HEK293T (cell line): ENCODE results near the gene CRABP2.

Experiments
- CTCF ChIA-PET: fragments of 350-600 bp; formaldehyde crosslinking; extraction: SDS; loops from one replicate; lab custom pipeline; 2021; ENCODE audit warnings: antibody characterized with exemption, inconsistent platforms; lab: Yijun Ruan, JAX
- POLR2A ChIA-PET: fragments of 350-600 bp; formaldehyde crosslinking; extraction: SDS; loops from one replicate; lab custom pipeline; 2020; ENCODE audit warnings: antibody characterized with exemption, inconsistent platforms; lab: Yijun Ruan, JAX
- DNase-seq: peaks from one replicate; pipeline ENCODE4 v3.0.0; 2012; ENCODE audit warnings: mixed read lengths; ENCODE audit errors: extremely low spot score
- ARNT ChIP-seq: fragments of 450-650 bp; IDR thresholded peaks from 2 replicates; pipeline ENCODE4 v1.6.1; 2017; ENCODE audit warnings: mild to moderate bottlenecking
- BHLHE40 ChIP-seq: fragments of 450-650 bp; IDR thresholded peaks from 2 replicates; pipeline ENCODE4 v1.6.1; 2016; ENCODE audit warnings: mild to moderate bottlenecking, moderate library complexity, borderline replicate concordance
- CTBP1 ChIP-seq: fragments of 450-650 bp; IDR thresholded peaks from 2 replicates; pipeline ENCODE4 v1.6.1; 2016; ENCODE audit warnings: borderline replicate concordance
- ELF4 ChIP-seq: fragments of 450-650 bp; IDR thresholded peaks from 2 replicates; pipeline ENCODE4 v1.6.1; 2017; ENCODE audit warnings: antibody characterized with exemption
- FOXA1 ChIP-seq: fragments of 450-650 bp; IDR thresholded peaks from 2 replicates; pipeline ENCODE4 v1.6.1; 2016; ENCODE audit warnings: mild to moderate bottlenecking
- FOXK2 ChIP-seq: fragments of 450-650 bp; IDR thresholded peaks from 2 replicates; pipeline ENCODE4 v1.6.1; 2016; ENCODE audit warnings: mild to moderate bottlenecking
- FOXM1 ChIP-seq: fragments of 450-650 bp; IDR thresholded peaks from 2 replicates; pipeline ENCODE4 v1.6.1; 2017; ENCODE audit warnings: mild to moderate bottlenecking, borderline replicate concordance
- HDGF ChIP-seq: fragments of 450-650 bp; IDR thresholded peaks from 2 replicates; pipeline ENCODE4 v1.6.1; 2017; ENCODE audit warnings: antibody characterized with exemption, borderline replicate concordance
- L3MBTL2 ChIP-seq: fragments of 450-650 bp; conservative IDR thresholded peaks from 2 replicates; pipeline ENCODE4 v1.6.1; 2016; ENCODE audit warnings: mild to moderate bottlenecking
- LEF1 ChIP-seq: fragments of 450-650 bp; IDR thresholded peaks from 2 replicates; pipeline ENCODE4 v1.6.1; 2017; ENCODE audit warnings: mild to moderate bottlenecking, borderline replicate concordance
- NFRKB ChIP-seq: fragments of 450-650 bp; IDR thresholded peaks from 2 replicates; pipeline ENCODE4 v1.6.1; 2016; ENCODE audit warnings: mild to moderate bottlenecking, moderate library complexity
- SP1 ChIP-seq: fragments of 450-650 bp; IDR thresholded peaks from 2 replicates; pipeline ENCODE4 v1.6.1; 2017
- SUZ12 ChIP-seq: fragments of 450-650 bp; IDR thresholded peaks from 2 replicates; pipeline ENCODE4 v1.6.1; 2016; ENCODE audit warnings: mild to moderate bottlenecking
- TARDBP ChIP-seq: fragments of 450-650 bp; IDR thresholded peaks from 2 replicates; pipeline ENCODE4 v1.6.1; 2016
- ZNF384 ChIP-seq: fragments of 450-650 bp; IDR thresholded peaks from 2 replicates; pipeline ENCODE4 v1.6.1; 2016
- TF ChIP-seq, protein P1 (sequence below): fragments of 450-650 bp; IDR thresholded peaks from 2 replicates; pipeline ENCODE4 v1.6.1; 2016

CRABP2 gene

DNA sequence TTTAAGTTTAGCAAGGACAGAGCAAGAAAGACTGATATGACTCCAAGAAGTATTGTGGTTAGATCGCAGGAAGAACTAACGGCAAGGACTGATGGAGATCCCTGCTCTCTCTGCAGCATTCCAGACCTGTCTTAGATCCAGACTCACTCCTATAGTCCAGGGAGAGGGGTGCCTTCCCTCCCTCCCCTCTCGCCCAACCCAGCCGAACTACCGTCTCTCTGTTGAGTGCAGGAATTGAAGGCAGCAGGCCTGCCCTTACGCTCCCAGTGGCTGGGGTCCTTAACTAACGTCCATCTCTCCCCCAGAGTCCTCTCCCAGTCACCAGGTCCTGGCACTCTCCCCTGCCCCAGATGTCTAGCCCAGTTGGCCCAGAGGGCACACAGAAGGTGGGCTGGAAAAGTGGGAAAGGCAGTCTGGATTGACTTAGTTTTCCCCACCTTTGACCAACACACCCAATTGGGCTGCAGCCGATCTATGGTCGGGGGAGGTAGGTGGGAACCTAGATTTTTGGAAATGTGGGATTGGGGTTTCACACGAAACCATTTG is 1.1 kb downstream of the CRABP2 start:
- POLR2A ChIA-PET, result interaction anchor here (1.0 to 9.5 kb wide), 4 partner anchors 14 to 48 kb away, joined by 3 to 120 read pairs (median 38); partner anchors contain the start of genes ISG20L2, METTL25B and MRPL24
- TF ChIP-seq LEF1 (no peak), TARDBP (no peak), SP1 (no peak), ZNF384 (no peak), NFRKB (no peak), BHLHE40 (no peak), SUZ12 (no peak), FOXK2 (no peak), CTBP1 (no peak), ARNT (no peak), HDGF (no peak), FOXA1 (no peak), FOXM1 (no peak), L3MBTL2 (no peak)
- no peak for DNase-seq
- CTCF ChIA-PET, result interaction anchor here (0.6 to 20.6 kb wide), 4 partner anchors 13 to 187 kb away, joined by 3 to 429 read pairs (median 36); partner anchors contain the start of genes ISG20L2 and METTL25B

DNA sequence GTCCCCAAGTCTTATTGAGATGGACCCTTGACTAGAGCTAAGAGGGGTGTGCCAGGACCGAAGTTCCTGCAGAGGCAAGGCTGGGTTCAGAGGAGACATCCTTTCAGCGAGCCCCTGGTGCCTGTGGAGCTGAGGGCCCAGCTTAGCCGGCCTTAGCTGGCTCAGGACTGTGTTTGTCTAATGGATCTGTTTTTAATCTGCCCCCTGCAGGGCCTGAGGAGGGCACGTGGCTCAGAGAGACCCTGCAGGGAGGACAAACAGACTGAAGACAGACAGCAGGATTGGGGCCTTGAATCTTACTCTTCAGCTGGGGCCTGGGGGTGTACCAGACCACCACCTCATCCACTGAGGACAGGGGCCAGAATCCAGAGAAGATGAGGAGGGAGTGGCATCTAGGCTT is 1.6 kb downstream of the CRABP2 start:
- peak; percentile 62 for DNase-seq

DNA sequence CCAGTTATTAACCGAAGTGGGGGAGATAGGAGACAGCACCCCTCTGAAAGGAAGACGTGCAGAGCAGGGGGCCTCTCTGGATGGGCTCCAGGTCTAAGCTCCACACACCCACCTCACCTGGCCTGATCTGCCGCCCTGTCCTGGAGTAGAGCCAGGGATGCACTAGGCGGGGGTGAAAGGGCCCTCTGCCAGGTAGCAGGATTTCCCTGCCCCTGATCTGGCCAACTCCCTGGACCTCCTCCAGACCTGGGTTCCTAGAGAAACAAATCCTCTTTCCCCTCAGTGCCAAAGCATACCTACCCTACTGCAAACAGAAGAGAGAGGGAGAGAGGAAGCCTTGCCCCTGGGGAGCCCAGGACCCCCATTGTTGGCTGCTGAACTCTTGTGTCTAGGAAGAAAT is 2.0 kb downstream of the CRABP2 start:
- CTCF ChIA-PET, result interaction anchor here (0.8 to 20.6 kb wide), 4 partner anchors 12 to 77 kb away, joined by 3 to 429 read pairs (median 38); partner anchors contain the start of genes ISG20L2 and METTL25B
- POLR2A ChIA-PET, result interaction anchor here (1.0 to 9.5 kb wide), 5 partner anchors 10 to 49 kb away, joined by 3 to 120 read pairs (median 4); partner anchors contain the start of genes ISG20L2, METTL25B and MRPL24
- TF ChIP-seq FOXK2 (no peak), FOXA1 (no peak), ELF4 (no peak), ARNT (no peak), HDGF (no peak), ZNF384 (no peak), FOXM1 (no peak), SUZ12 (no peak), LEF1 (no peak), NFRKB (no peak), BHLHE40 (no peak)
- TF ChIP-seq, protein P1, sequence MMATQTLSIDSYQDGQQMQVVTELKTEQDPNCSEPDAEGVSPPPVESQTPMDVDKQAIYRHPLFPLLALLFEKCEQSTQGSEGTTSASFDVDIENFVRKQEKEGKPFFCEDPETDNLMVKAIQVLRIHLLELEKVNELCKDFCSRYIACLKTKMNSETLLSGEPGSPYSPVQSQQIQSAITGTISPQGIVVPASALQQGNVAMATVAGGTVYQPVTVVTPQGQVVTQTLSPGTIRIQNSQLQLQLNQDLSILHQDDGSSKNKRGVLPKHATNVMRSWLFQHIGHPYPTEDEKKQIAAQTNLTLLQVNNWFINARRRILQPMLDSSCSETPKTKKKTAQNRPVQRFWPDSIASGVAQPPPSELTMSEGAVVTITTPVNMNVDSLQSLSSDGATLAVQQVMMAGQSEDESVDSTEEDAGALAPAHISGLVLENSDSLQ, result no peak
- no peak for DNase-seq

More for the DNA sequence above, 1.6 kb downstream of the CRABP2 start:
- CTCF ChIA-PET, result interaction anchor here (0.6 to 20.6 kb wide), 4 partner anchors 12 to 187 kb away, joined by 3 to 429 read pairs (median 36); partner anchors contain the start of genes ISG20L2 and METTL25B
- POLR2A ChIA-PET, result interaction anchor here (1.0 to 9.5 kb wide), 5 partner anchors 11 to 48 kb away, joined by 3 to 120 read pairs (median 4); partner anchors contain the start of genes ISG20L2, METTL25B and MRPL24
- TF ChIP-seq ARNT, result no peak
- TF ChIP-seq FOXA1, result no peak
- TF ChIP-seq L3MBTL2, result no peak
- TF ChIP-seq FOXM1, result no peak
- TF ChIP-seq ELF4, result no peak
- no peak for TF ChIP-seq CTBP1

DNA sequence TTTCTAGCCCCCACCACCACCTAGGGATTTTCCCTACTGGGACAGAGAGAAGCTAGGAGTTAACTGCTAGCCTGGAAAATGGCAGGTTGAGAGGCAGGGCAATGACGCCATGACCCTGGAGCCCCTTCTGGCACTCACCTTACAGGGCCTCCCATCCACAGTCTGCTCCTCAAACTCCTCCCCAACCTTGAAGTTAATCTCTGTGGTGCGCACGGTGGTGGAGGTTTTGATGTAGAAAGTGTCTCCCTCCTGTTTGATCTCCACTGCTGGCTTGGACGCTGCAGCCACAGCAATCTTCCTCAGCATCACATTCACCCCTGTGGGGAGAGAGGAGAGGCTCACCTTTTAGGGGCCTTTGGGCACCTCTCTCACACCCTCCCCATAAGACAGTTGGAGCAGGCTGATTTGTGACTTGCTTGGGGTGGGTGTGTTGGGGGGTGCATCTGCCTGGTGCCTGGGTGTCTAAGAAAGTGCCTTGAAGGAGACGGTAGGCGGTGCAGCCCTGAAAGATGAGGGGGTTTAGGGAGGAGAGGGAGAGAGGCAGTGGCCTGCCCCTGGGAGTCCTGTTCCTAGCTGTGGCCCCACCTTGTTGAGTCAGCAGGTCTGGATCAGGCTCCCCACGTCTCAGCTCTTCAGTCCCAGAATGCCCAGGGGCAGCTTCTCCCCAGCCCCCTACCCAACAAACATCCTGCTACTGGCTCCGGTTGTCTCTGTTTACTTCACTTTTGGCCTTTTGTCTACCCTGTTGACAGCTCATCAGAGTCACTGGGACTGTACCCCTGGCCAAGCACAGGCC is 4.4 kb downstream of the CRABP2 start:
- ChIA-PET POLR2A (interaction anchor here (9.1 to 9.5 kb wide), 2 partner anchors 11 to 26 kb away, joined by 72 to 120 read pairs; partner anchors contain the start of genes ISG20L2 and METTL25B), CTCF (interaction anchor here (1.1 to 20.6 kb wide), 3 partner anchors 9 to 82 kb away, joined by 3 to 429 read pairs (median 10); partner anchors contain the start of gene HAPLN2)
- no peak for DNase-seq
- TF ChIP-seq, protein P1, result no peak
- TF ChIP-seq L3MBTL2 (no peak), FOXA1 (no peak), ARNT (no peak), SUZ12 (no peak), NFRKB (no peak), HDGF (no peak), CTBP1 (no peak), ZNF384 (no peak), LEF1 (no peak), TARDBP (no peak), FOXK2 (no peak)

DNA sequence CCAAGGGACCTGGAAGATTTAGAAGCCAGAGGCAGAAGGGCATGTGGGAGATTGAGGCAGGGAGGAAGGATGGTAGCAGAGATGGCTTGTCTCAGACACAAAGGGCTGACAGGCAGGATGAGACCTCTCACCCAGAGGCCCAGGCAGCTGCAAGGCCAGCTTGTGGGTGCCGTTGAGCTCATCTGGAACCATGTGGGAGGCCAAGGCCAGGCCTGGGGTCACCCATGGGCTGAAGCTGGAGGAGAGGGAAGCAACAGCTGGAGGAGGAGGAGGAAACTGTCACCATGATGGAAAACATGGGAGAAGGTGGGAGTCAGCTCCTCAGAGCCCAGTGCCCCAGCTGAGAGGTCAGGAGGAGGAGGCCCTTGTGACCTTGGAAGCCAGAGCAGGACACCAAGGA is 6.4 kb downstream of the CRABP2 start:
- TF ChIP-seq, protein P1, result no peak
- TF ChIP-seq BHLHE40, result no peak
- no peak for TF ChIP-seq TARDBP
- TF ChIP-seq SUZ12, result no peak
- TF ChIP-seq ARNT, result no peak
- TF ChIP-seq FOXK2, result no peak
- TF ChIP-seq SP1, result no peak
- no peak for TF ChIP-seq HDGF
- no peak for TF ChIP-seq LEF1
- no peak for TF ChIP-seq ZNF384
- no peak for TF ChIP-seq FOXA1
- no peak for TF ChIP-seq NFRKB
- no peak for TF ChIP-seq CTBP1
- no peak for TF ChIP-seq L3MBTL2
- TF ChIP-seq ELF4, result no peak
- CTCF ChIA-PET, result interaction anchor here (1.1 to 20.6 kb wide), 2 partner anchors 8 to 27 kb away, joined by 5 to 429 read pairs; no protein-coding TSS in a partner anchor
- POLR2A ChIA-PET, result no interaction called here
- DNase-seq, result no peak
